Hepatocyte (in vitro differentiated cells): ENCODE results near the gene KCNG3. TPM values are rescaled to one million over a fixed set of nuclear protein-coding genes. Genes with fewer than 3 reads are reported as not detected.

ENCODE experiments used
- DNase-seq: peaks from one replicate; pipeline ENCODE4 v3.0.0-alpha.2; 2016; ENCODE audit warnings: low spot score
- H2AFZ ChIP-seq: fragments of 200-600 bp; sonication (generic); 2 replicates; pipeline ENCODE4 v1.6.0; 2016; ENCODE audit warnings: antibody characterized with exemption, mild to moderate bottlenecking
- H3K27ac ChIP-seq: fragments of 200-600 bp; sonication (generic); 2 replicates; pipeline ENCODE4 v1.5.1; 2016; ENCODE audit warnings: mild to moderate bottlenecking
- H3K27me3 ChIP-seq: fragments of 200-600 bp; sonication (generic); 2 replicates; pipeline ENCODE4 v1.6.1; 2016
- H3K36me3 ChIP-seq: fragments of 200-600 bp; sonication (generic); replicated peaks from 2 replicates; pipeline ENCODE4 v1.5.1; 2016; ENCODE audit warnings: low read depth; ENCODE audit not compliant: insufficient read depth
- H3K4me1 ChIP-seq: fragments of 200-600 bp; sonication (generic); 2 replicates; pipeline ENCODE4 v1.5.1; 2016; ENCODE audit warnings: mild to moderate bottlenecking, moderate library complexity; ENCODE audit not compliant: insufficient read depth
- H3K4me2 ChIP-seq: fragments of 200-600 bp; sonication (generic); 2 replicates; pipeline ENCODE4 v1.6.0; 2016
- H3K4me3 ChIP-seq: fragments of 200-600 bp; sonication (generic); 2 replicates; pipeline ENCODE4 v1.5.1; 2016; ENCODE audit warnings: mild to moderate bottlenecking
- H3K79me2 ChIP-seq: fragments of 200-600 bp; sonication (generic); 2 replicates; pipeline ENCODE4 v1.6.0; 2017; ENCODE audit warnings: mild to moderate bottlenecking
- H3K9me2 ChIP-seq: fragments of 200-600 bp; sonication (generic); replicated peaks from 2 replicates; pipeline ENCODE4 v1.6.0; 2017; ENCODE audit warnings: mild to moderate bottlenecking; ENCODE audit not compliant: insufficient read depth
- H3K9me3 ChIP-seq: fragments of 200-600 bp; sonication (generic); 2 replicates; pipeline ENCODE4 v1.5.1; 2016; ENCODE audit warnings: low read depth, mild to moderate bottlenecking
- H4K20me1 ChIP-seq: fragments of 200-600 bp; sonication (generic); 2 replicates; pipeline ENCODE4 v1.6.0; 2016; ENCODE audit warnings: mild to moderate bottlenecking; ENCODE audit not compliant: insufficient read depth, poor library complexity, severe bottlenecking
- CTCF ChIP-seq: fragments of 200-600 bp; sonication (generic); IDR thresholded peaks from 2 replicates; pipeline ENCODE4 v1.5.1; 2016; ENCODE audit warnings: antibody characterized with exemption, mild to moderate bottlenecking; ENCODE audit not compliant: poor library complexity
- EZH2 ChIP-seq: fragments of 200-600 bp; sonication (generic); IDR thresholded peaks from 2 replicates; pipeline ENCODE4 v1.6.1; 2016; ENCODE audit warnings: antibody characterized with exemption, mild to moderate bottlenecking, borderline replicate concordance
- EZH2phosphoT487 ChIP-seq: fragments of 200-600 bp; sonication (generic); IDR thresholded peaks from one replicate; pipeline ENCODE4 v1.6.1; 2018; ENCODE audit warnings: antibody characterized with exemption, mild to moderate bottlenecking, low read depth, moderate library complexity; ENCODE audit not compliant: unreplicated experiment, severe bottlenecking
- WGBS: methylation state at CpG from one replicate; pipeline ENCODE4 v1.1.6; 2016; ENCODE audit warnings: low lambda C conversion rate; ENCODE audit errors: missing lambda C conversion rate; 5-methylcytosine and 5-hydroxymethylcytosine counted together
- polyA plus RNA-seq: library from polyadenylated mRNA; unstranded; fragments of >200 nt; fragmentation: Nextera tagmentation; extraction: Ambion mirVana; gene quantifications from 2 replicates; pipeline ENCODE4 v1.2.1, GENCODE V29; 2016
- total RNA-seq: library from RNA; depleted of rRNA; stranded (reverse); fragments of >200 nt; gene quantifications from 2 replicates; pipeline ENCODE4 v1.2.3, GENCODE V29; 2014

KCNG3 gene
- total and polyA plus RNA-seq, 2 experiments from 2014 or later: 0.57 TPM; not detected in 1

- TF ChIP-seq EZH2phosphoT487 (no peak), CTCF (peak; percentile 50)
These were observed 19.6 kb upstream of the KCNG3 start for GRCh38 chr2:42513252-42513918.

GRCh38 chr2:42510608-42511243 lies 16.9 kb upstream of the KCNG3 start:
- Histone ChIP-seq H4K20me1 (no peaks in the 10 kb centered on the region), H2AFZ (no peak overlapping the region), H3K4me1 (no peaks in the 10 kb centered on the region), H3K9me2 (no peaks in the 10 kb centered on the region), H3K36me3 (no peaks in the 10 kb centered on the region), H3K4me2 (no peak overlapping the region), H3K79me2 (no peaks in the 10 kb centered on the region), H3K9me3 (no peaks in the 10 kb centered on the region), H3K27ac (no peak overlapping the region), H3K4me3 (no peak overlapping the region), H3K27me3 (no peaks in the 10 kb centered on the region)
- TF ChIP-seq CTCF: no peak
- TF ChIP-seq EZH2: no peak
- TF ChIP-seq EZH2phosphoT487: no peak
- DNase-seq: no peak
- 46% methylated on average over 2 of the region's 2 CpGs for WGBS

More at GRCh38 chr2:42513252-42513918, 19.6 kb upstream of the KCNG3 start:
- Histone ChIP-seq H3K79me2 (no peaks in the 10 kb centered on the region), H3K4me1 (no peaks in the 10 kb centered on the region), H3K9me2 (no peaks in the 10 kb centered on the region), H2AFZ (no peak overlapping the region), H4K20me1 (no peaks in the 10 kb centered on the region), H3K36me3 (no peaks in the 10 kb centered on the region), H3K4me3 (no peak overlapping the region), H3K27me3 (no peaks in the 10 kb centered on the region), H3K4me2 (no peak overlapping the region), H3K27ac (no peak overlapping the region), H3K9me3 (no peaks in the 10 kb centered on the region)
- DNase-seq: peak; percentile 72
- WGBS: 64% methylated on average over 5 of the region's 5 CpGs

DNA sequence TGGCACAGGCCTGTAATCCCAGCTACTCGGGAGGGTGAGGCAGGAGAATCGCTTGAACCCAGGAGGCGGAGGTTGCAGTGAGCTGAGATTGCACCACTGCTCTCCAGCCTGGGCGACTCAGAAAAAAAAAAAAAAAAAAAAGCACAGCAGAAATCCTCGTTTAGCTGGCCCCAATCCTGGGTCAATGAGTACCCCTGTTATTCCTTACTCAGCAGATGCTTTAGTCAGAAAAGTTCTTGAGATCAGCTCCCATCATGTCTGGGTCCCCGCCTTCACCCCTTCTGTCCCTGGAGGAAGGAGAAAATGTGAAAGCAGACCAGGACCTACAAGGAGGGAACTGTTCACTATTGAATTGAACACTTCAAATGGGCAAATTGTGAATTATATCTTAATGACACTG lies 16.4 kb upstream of the KCNG3 start:
- Histone ChIP-seq H3K36me3 (no peaks in the 10 kb centered on the region), H3K4me1 (no peaks in the 10 kb centered on the region), H3K27me3 (no peaks in the 10 kb centered on the region), H3K4me3 (no peak overlapping the region), H3K9me2 (no peaks in the 10 kb centered on the region), H2AFZ (no peak overlapping the region), H3K27ac (no peak overlapping the region), H3K9me3 (no peaks in the 10 kb centered on the region), H3K79me2 (no peaks in the 10 kb centered on the region), H4K20me1 (no peaks in the 10 kb centered on the region), H3K4me2 (no peak overlapping the region)
- 67% methylated on average over 6 of the region's 6 CpGs for WGBS
- no peak for DNase-seq
- no peak for TF ChIP-seq CTCF
- no peak for TF ChIP-seq EZH2phosphoT487
- TF ChIP-seq EZH2: no peak
